Nephron (organoid): ENCODE results near the gene SIK2.
"Not testable (repeated sequence)": the region's sequence is repeated elsewhere in the genome, so short reads cannot be mapped to it uniquely, and the experiment has no call there.

Experiments
- H3K27ac Mint-ChIP-seq, 3 experiments: 2 replicates each; pipeline ENCODE4 v1.8.0; 2020; ENCODE audit warnings: mixed read lengths in 3 of 3, mild to moderate bottlenecking in 2 of 3, moderate library complexity in 1 of 3
- H3K27me3 Mint-ChIP-seq: 2 replicates; pipeline ENCODE4 v1.8.0; 2021; ENCODE audit warnings: low read depth, mild to moderate bottlenecking, moderate library complexity, mixed read lengths
- H3K36me3 Mint-ChIP-seq: 2 replicates; pipeline ENCODE4 v1.8.0; 2020; ENCODE audit warnings: low read depth, mixed read lengths
- H3K4me1 Mint-ChIP-seq: 2 replicates; pipeline ENCODE4 v1.8.0; 2020; ENCODE audit warnings: mixed read lengths
- H3K4me3 Mint-ChIP-seq, 3 experiments: 2 replicates each; pipeline ENCODE4 v1.8.0; 2020; ENCODE audit warnings: mild to moderate bottlenecking in 3 of 3, mixed read lengths in 3 of 3, moderate library complexity in 2 of 3
- H3K9me3 Mint-ChIP-seq: 2 replicates; pipeline ENCODE4 v1.8.0; 2020; ENCODE audit warnings: mixed read lengths
- TF ChIP-seq, protein P1 (sequence below), 3 experiments: fragments of 200-600 bp; sonication (generic); IDR thresholded peaks; one replicate each; pipeline ENCODE4 v1.5.0; 2021; ENCODE audit warnings: antibody characterized with exemption in 3 of 3; ENCODE audit not compliant: unreplicated experiment in 3 of 3

Gene SIK2

DNA sequence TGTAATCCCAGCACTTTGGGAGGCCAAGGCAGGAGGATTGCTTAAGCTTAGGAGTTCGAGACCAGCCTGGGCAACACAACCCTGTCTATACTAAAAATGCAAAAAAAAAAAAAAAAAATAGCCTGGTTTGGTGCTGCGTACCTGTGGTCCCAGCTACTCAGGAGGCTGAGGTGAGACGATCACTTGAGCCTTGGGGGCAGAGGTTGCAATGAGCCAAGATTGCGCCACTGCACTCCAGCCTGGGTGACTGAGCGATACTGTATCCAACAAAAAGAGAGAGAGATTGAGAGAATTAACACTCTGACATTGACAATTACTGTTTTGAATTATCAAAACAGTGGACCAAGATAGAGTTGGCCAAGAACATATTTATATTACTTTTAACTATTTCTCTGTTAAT is 53.7 kb downstream of the SIK2 start:
- no peaks in the 10 kb centered on the region for H3K9me3 Mint-ChIP-seq
- H3K36me3 Mint-ChIP-seq = peaks cover 5% of the 10 kb centered on the region
- H3K4me1 Mint-ChIP-seq = peaks cover 5% of the 10 kb centered on the region
- no peak overlapping the region for H3K27ac Mint-ChIP-seq
- TF ChIP-seq, protein P1, sequence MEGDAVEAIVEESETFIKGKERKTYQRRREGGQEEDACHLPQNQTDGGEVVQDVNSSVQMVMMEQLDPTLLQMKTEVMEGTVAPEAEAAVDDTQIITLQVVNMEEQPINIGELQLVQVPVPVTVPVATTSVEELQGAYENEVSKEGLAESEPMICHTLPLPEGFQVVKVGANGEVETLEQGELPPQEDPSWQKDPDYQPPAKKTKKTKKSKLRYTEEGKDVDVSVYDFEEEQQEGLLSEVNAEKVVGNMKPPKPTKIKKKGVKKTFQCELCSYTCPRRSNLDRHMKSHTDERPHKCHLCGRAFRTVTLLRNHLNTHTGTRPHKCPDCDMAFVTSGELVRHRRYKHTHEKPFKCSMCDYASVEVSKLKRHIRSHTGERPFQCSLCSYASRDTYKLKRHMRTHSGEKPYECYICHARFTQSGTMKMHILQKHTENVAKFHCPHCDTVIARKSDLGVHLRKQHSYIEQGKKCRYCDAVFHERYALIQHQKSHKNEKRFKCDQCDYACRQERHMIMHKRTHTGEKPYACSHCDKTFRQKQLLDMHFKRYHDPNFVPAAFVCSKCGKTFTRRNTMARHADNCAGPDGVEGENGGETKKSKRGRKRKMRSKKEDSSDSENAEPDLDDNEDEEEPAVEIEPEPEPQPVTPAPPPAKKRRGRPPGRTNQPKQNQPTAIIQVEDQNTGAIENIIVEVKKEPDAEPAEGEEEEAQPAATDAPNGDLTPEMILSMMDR (IDR thresholded peaks at IDR 0.05; ENCODE audit: unreplicated experiment in 3 of 3) = no peak
- H3K27me3 Mint-ChIP-seq = no peaks in the 10 kb centered on the region
- no peak overlapping the region for H3K4me3 Mint-ChIP-seq

DNA sequence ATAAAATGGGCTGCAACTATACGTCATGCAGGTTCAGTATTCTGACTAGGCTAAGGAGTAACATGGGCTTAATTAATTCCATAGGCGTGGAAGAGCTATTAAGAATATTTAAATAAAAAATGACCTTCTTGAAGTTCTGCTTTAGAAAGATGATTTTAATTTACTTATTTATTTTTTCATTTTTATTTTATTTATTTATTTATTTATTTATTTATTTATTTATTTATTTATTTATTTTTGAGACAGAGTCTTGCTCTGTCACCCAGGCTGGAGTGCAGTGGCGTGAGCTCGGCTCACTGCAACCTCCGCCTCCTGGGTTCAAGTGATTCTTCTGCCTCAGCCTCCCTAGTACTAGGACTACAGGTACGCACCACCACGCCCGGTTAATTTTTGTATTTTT is 55.7 kb downstream of the SIK2 start:
- not testable (repeated sequence) for H3K9me3 Mint-ChIP-seq, H3K4me3 Mint-ChIP-seq, H3K27ac Mint-ChIP-seq, H3K27me3 Mint-ChIP-seq, H3K4me1 Mint-ChIP-seq
- H3K36me3 Mint-ChIP-seq = peaks cover 19% of the 10 kb centered on the region

DNA sequence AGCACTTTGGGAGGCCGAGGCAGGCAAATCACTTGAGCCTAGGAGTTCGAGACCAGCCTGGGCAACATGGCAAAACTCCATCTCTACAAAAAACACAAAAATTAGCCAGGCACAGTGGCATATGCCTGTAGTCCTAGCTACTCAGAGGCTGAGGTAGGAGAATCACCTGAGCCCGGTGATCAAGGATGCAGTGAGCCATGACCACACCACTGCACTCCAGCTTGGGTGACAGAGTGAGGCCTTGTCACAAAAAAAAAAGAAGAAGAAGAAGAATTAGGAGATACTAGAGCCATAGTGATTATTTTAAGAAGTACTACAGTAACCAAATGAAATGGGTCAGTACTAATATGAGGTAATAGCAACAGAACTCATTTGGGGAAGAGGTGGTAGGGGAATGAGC is 56.2 kb downstream of the SIK2 start:
- H3K4me3 Mint-ChIP-seq, H3K27me3 Mint-ChIP-seq, H3K4me1 Mint-ChIP-seq, H3K27ac Mint-ChIP-seq, H3K9me3 Mint-ChIP-seq: not testable (repeated sequence)
- H3K36me3 Mint-ChIP-seq = peaks cover 23% of the 10 kb centered on the region

DNA sequence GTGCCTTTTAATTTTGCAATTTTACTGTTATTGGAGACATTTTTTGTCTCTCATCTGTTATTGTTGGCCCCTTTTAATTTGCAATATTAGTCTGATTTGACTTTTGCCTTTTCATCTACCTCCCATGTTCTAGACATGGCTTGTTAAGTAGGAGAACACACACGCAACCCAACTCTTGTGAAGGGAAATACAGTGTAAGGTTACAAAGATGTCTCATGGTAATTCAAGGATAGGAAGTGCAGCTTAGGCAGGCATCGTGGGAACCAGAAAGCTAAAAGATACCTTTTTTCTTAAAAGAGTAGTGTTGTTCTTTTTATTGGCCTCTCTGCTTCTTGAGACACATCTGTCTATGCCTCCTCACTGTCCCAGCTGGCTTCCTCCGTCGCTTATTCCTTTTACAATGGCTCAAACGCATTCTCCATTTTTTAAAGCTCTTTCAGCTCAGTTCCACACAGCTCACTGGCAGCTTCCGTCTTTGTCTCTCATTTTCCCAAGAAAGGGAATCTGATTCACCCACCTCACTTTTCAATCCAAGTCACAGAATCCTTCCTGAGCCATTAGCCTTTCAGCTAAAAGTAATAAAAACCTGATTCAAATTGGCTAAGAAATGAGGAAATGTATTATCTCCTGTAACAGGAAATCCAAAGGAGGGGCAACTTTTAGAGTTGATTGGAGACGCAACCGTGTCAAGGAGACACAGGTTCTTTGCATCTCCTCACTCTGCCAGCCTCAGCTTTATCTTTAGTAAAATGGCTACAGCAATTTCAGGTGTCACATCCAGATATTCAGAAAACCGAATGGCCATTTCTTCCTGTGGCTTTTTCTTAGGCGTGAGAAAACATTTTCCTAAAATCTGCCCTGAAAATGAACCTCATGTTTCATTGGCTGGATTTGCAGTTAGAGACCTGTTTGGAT is 57.2 kb downstream of the SIK2 start:
- TF ChIP-seq, protein P1 (IDR thresholded peaks at IDR 0.05; ENCODE audit: unreplicated experiment in 3 of 3) = no peak
- H3K4me3 Mint-ChIP-seq = no peak overlapping the region
- H3K36me3 Mint-ChIP-seq = peaks cover 24% of the 10 kb centered on the region
- H3K4me1 Mint-ChIP-seq = no peaks in the 10 kb centered on the region
- H3K27ac Mint-ChIP-seq = no peak overlapping the region
- H3K27me3 Mint-ChIP-seq = no peaks in the 10 kb centered on the region
- H3K9me3 Mint-ChIP-seq = no peaks in the 10 kb centered on the region

DNA sequence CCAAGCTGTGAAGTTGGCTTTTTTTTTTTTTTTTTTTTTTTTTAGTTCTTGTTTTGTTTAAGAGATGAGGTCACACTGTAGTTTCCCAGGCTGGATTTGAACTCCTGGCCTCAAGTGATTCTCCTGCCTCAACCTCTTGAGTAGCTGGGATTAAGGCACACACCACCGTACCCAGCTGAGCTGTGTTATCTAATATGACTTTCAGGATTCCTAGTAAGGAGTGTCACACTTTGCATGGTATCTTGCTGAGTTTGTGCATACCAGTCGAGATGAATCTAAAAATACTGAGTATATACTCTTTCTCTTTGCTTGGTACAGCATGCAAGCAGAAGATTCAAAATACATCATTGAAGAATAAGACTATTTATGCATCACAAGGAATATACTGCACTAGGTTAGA is 58.6 kb downstream of the SIK2 start:
- Mint-ChIP-seq H3K4me1 (no peaks in the 10 kb centered on the region), H3K4me3 (no peak overlapping the region), H3K27me3 (no peaks in the 10 kb centered on the region), H3K27ac (no peak overlapping the region), H3K9me3 (no peaks in the 10 kb centered on the region), H3K36me3 (peaks cover 27% of the 10 kb centered on the region)
- TF ChIP-seq, protein P1 (IDR thresholded peaks at IDR 0.05; ENCODE audit: unreplicated experiment in 3 of 3) = no peak

DNA sequence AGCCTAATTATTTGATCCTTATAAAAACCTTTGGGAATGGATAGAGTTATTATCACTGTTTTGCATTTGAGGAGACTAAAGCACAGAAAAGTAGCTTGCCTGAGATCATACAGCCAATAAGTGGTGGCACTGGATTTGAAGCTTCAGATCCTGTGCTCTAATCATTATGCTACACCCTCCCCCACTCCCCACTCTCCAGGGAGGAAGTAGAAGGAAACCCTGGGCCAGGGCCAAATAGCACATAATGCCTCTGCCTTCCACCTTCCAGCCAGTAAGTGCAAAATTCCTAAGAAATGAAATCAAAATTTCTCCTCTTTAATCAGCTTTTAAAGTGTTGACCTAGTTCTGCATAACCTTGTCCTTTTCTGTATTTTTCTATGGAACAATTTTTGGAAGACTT is 61.6 kb downstream of the SIK2 start:
- no peak overlapping the region for H3K27ac Mint-ChIP-seq
- H3K27me3 Mint-ChIP-seq = no peaks in the 10 kb centered on the region
- H3K36me3 Mint-ChIP-seq = peaks cover 30% of the 10 kb centered on the region
- H3K9me3 Mint-ChIP-seq = no peaks in the 10 kb centered on the region
- TF ChIP-seq, protein P1 (IDR thresholded peaks at IDR 0.05; ENCODE audit: unreplicated experiment in 3 of 3) = no peak
- H3K4me1 Mint-ChIP-seq = no peaks in the 10 kb centered on the region
- no peak overlapping the region for H3K4me3 Mint-ChIP-seq

DNA sequence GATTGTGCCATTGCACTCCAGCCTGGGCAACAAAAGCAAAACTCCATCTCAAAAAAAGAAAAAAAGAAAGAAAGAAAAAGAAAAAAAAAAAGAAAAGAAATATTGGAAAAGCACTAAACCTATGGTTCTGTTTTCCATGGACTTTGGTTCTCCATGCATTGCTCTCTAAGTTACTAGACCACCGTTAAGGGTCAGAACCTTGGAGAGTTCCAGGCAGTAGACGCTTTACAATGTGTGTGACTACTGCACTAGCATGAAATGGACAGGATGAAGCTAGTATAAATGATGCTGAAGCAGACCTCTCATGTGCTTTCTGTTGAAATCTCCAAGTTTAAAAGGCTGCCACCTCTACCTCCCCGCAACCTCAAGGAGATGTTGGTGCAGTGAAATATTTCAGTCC is 63.5 kb downstream of the SIK2 start:
- peaks cover 30% of the 10 kb centered on the region for H3K36me3 Mint-ChIP-seq
- no peak overlapping the region for H3K4me3 Mint-ChIP-seq
- H3K9me3 Mint-ChIP-seq = no peaks in the 10 kb centered on the region
- no peak overlapping the region for H3K27ac Mint-ChIP-seq
- TF ChIP-seq, protein P1 (IDR thresholded peaks at IDR 0.05; ENCODE audit: unreplicated experiment in 3 of 3) = no peak
- no peaks in the 10 kb centered on the region for H3K27me3 Mint-ChIP-seq
- no peaks in the 10 kb centered on the region for H3K4me1 Mint-ChIP-seq
